Measurements from ENCODE around the gene NSD1.

DNA sequence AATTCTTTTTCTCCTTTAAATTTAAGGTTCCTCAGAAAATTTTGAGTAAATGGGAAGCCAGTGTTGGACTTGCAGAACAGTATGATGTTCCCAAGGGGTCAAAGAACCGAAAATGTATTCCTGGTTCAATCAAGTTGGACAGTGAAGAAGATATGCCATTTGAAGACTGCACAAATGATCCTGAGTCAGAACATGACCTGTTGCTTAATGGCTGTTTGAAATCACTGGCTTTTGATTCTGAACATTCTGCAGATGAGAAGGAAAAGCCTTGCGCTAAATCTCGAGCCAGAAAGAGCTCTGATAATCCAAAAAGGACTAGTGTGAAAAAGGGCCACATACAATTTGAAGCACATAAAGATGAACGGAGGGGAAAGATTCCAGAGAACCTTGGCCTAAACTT, 76.0 kb downstream of the NSD1 start:
- TF ChIP-seq, protein P1, sequence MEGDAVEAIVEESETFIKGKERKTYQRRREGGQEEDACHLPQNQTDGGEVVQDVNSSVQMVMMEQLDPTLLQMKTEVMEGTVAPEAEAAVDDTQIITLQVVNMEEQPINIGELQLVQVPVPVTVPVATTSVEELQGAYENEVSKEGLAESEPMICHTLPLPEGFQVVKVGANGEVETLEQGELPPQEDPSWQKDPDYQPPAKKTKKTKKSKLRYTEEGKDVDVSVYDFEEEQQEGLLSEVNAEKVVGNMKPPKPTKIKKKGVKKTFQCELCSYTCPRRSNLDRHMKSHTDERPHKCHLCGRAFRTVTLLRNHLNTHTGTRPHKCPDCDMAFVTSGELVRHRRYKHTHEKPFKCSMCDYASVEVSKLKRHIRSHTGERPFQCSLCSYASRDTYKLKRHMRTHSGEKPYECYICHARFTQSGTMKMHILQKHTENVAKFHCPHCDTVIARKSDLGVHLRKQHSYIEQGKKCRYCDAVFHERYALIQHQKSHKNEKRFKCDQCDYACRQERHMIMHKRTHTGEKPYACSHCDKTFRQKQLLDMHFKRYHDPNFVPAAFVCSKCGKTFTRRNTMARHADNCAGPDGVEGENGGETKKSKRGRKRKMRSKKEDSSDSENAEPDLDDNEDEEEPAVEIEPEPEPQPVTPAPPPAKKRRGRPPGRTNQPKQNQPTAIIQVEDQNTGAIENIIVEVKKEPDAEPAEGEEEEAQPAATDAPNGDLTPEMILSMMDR (conservative IDR thresholded peaks at IDR 0.05): no peak
- no peak for TF ChIP-seq EZH2 (IDR thresholded peaks at IDR 0.05; ENCODE audit: low read depth)
